Hindlimb muscle (tissue), 1 donor: ENCODE results near the gene AGO1. TPM values are rescaled to one million over a fixed set of nuclear protein-coding genes. Genes with fewer than 3 reads are reported as not detected.
"Not testable (repeated sequence)": the region's sequence is repeated elsewhere in the genome, so short reads cannot be mapped to it uniquely, and the experiment has no call there.

Source experiments
- DNase-seq: peaks from one replicate; pipeline ENCODE4 v3.0.0-alpha.2; 2013
- polyA plus RNA-seq: library from polyadenylated mRNA; unstranded; fragments of 120-200 nt; gene quantifications from one replicate; pipeline ENCODE4 v1.2.1, GENCODE V29; 2013; ENCODE audit not compliant: insufficient read length

Gene AGO1
- polyA plus RNA-seq, 1 donor = 9.4 TPM

- not testable (repeated sequence) for DNase-seq
These were observed 13.6 kb upstream of the AGO1 start for GRCh38 chr1:35869245-35869950.

- no peak for DNase-seq
These were observed 12.2 kb upstream of the AGO1 start for GRCh38 chr1:35870651-35871309.

GRCh38 chr1:35873243-35873750 lies 9.7 kb upstream of the AGO1 start:
- DNase-seq = no peak

- DNase-seq = not testable (repeated sequence)
These were observed 8.9 kb upstream of the AGO1 start for GRCh38 chr1:35874115-35874514.

GRCh38 chr1:35876988-35877387 lies 6.0 kb upstream of the AGO1 start:
- DNase-seq = no peak

- no peak for DNase-seq
These were observed 1.1 kb upstream of the AGO1 start for GRCh38 chr1:35881850-35882273.

- DNase-seq = no peak
These were observed 444 bp upstream of the AGO1 start for GRCh38 chr1:35882586-35882944.

GRCh38 chr1:35883635-35884101 lies 659 bp downstream of the AGO1 start:
- DNase-seq = peak; percentile 36

- DNase-seq = no peak
These were observed 1.9 kb downstream of the AGO1 start for GRCh38 chr1:35884934-35885333.

- no peak for DNase-seq
These were observed 3.1 kb downstream of the AGO1 start for GRCh38 chr1:35885961-35886558.

GRCh38 chr1:35886577-35887431 lies 3.8 kb downstream of the AGO1 start:
- no peak for DNase-seq

GRCh38 chr1:35887508-35887907 lies 4.5 kb downstream of the AGO1 start:
- DNase-seq = no peak

GRCh38 chr1:35888255-35888654 lies 5.2 kb downstream of the AGO1 start:
- DNase-seq = no peak

GRCh38 chr1:35888981-35889380 lies 6.0 kb downstream of the AGO1 start:
- DNase-seq = not testable (repeated sequence)

- no peak for DNase-seq
These were observed 10.3 kb downstream of the AGO1 start for GRCh38 chr1:35893051-35893879.

- DNase-seq = no peak
These were observed 11.2 kb downstream of the AGO1 start for GRCh38 chr1:35894183-35894582.

- DNase-seq = no peak
These were observed 11.6 kb downstream of the AGO1 start for GRCh38 chr1:35894656-35895055.

- DNase-seq = no peak
These were observed 16.9 kb downstream of the AGO1 start for GRCh38 chr1:35899941-35900340.

GRCh38 chr1:35901235-35901634 lies 18.2 kb downstream of the AGO1 start:
- DNase-seq = no peak

- no peak for DNase-seq
These were observed 19.7 kb downstream of the AGO1 start for GRCh38 chr1:35902671-35903070.

GRCh38 chr1:35914717-35915116 lies 31.7 kb downstream of the AGO1 start:
- DNase-seq = no peak

- no peak for DNase-seq
These were observed 32.7 kb downstream of the AGO1 start for GRCh38 chr1:35915693-35916092.
